ENCODE measurements around the gene TECTA. TPM values are rescaled to one million over a fixed set of nuclear protein-coding genes. Genes with fewer than 3 reads are reported as not detected.

The TECTA gene
- total RNA-seq, 4 donors from 2014 or later, result 0.87 to 3.1 (median 2.0) TPM

GRCh38 chr11:121213362-121213893 lies 112.4 kb downstream of the TECTA start:
- no peaks in the 10 kb centered on the region for H3K36me3 ChIP-seq
- H3K9me3 ChIP-seq, result no peaks in the 10 kb centered on the region
- H3K4me3 ChIP-seq, result no peak overlapping the region
- TF ChIP-seq EP300 (IDR thresholded peaks at IDR 0.05) (no peak), POLR2A (IDR thresholded peaks at IDR 0.05) (no peak), CTCF (IDR thresholded peaks at IDR 0.05) (no peak)
- peaks cover 0 to 9% (median 0%) of the 10 kb centered on the region in 4 donors for H3K4me1 ChIP-seq
- no peaks in the 10 kb centered on the region for H3K27me3 ChIP-seq
- no peak for DNase-seq (ENCODE audit: low spot score in 2 of 2)
- no peak overlapping the region for H3K27ac ChIP-seq
- WGBS, 2 donors, result 50 to 61% methylated on average over 3 of the region's 3 CpGs

GRCh38 chr11:121214861-121215260 lies 113.8 kb downstream of the TECTA start:
- Histone ChIP-seq H3K27me3 (no peaks in the 10 kb centered on the region), H3K27ac (no peak overlapping the region), H3K9me3 (no peaks in the 10 kb centered on the region), H3K4me3 (no peak overlapping the region), H3K4me1 (peaks cover 0 to 9% (median 0%) of the 10 kb centered on the region in 4 donors), H3K36me3 (no peaks in the 10 kb centered on the region)
- DNase-seq (ENCODE audit: low spot score in 2 of 2), result no peak
- no peak for TF ChIP-seq EP300 (IDR thresholded peaks at IDR 0.05)
- no peak for TF ChIP-seq POLR2A (IDR thresholded peaks at IDR 0.05)
- no peak for TF ChIP-seq CTCF (IDR thresholded peaks at IDR 0.05)

- H3K36me3 ChIP-seq, result no peaks in the 10 kb centered on the region
- H3K4me1 ChIP-seq, result no peaks in the 10 kb centered on the region
- no peak for TF ChIP-seq POLR2A (IDR thresholded peaks at IDR 0.05)
- no peak for TF ChIP-seq CTCF (IDR thresholded peaks at IDR 0.05)
- TF ChIP-seq EP300 (IDR thresholded peaks at IDR 0.05), result no peak
- no peaks in the 10 kb centered on the region for H3K9me3 ChIP-seq
- DNase-seq (ENCODE audit: low spot score in 2 of 2), result no peak
- peaks cover 0 to 8% of the 10 kb centered on the region in 2 donors for H3K27me3 ChIP-seq
- 71 to 73% methylated on average over 5 of the region's 5 CpGs for WGBS, 2 donors
- H3K4me3 ChIP-seq, result no peak overlapping the region
- H3K27ac ChIP-seq, result no peak overlapping the region
These were observed 120.6 kb downstream of the TECTA start for GRCh38 chr11:121221496-121222200.

GRCh38 chr11:121223161-121223560 lies 122.1 kb downstream of the TECTA start:
- no peak overlapping the region for H3K4me3 ChIP-seq
- H3K4me1 ChIP-seq, result no peaks in the 10 kb centered on the region
- H3K36me3 ChIP-seq, result no peaks in the 10 kb centered on the region
- H3K9me3 ChIP-seq, result no peaks in the 10 kb centered on the region
- peaks cover 0 to 8% of the 10 kb centered on the region in 2 donors for H3K27me3 ChIP-seq
- DNase-seq (ENCODE audit: low spot score in 2 of 2), result no peak
- no peak overlapping the region for H3K27ac ChIP-seq
- WGBS, 2 donors, result 76 to 79% methylated on average over 4 of the region's 4 CpGs
- TF ChIP-seq CTCF (IDR thresholded peaks at IDR 0.05) (no peak), POLR2A (IDR thresholded peaks at IDR 0.05) (no peak)

GRCh38 chr11:121225382-121225781 lies 124.3 kb downstream of the TECTA start:
- Histone ChIP-seq H3K36me3 (no peaks in the 10 kb centered on the region), H3K27ac (no peak overlapping the region), H3K4me1 (no peaks in the 10 kb centered on the region), H3K9me3 (no peaks in the 10 kb centered on the region), H3K27me3 (peaks cover 0 to 8% of the 10 kb centered on the region in 2 donors), H3K4me3 (no peak overlapping the region)
- DNase-seq (ENCODE audit: low spot score in 2 of 2), result no peak
- TF ChIP-seq POLR2A (IDR thresholded peaks at IDR 0.05), result no peak
- no peak for TF ChIP-seq CTCF (IDR thresholded peaks at IDR 0.05)
- TF ChIP-seq EP300 (IDR thresholded peaks at IDR 0.05), result no peak
- WGBS, 2 donors, result 76 to 82% methylated on average over 4 of the region's 4 CpGs

Measured in tibial nerve (tissue), 4 donors.